Measurements from ENCODE around the gene POLR2J. TPM values are rescaled to one million over a fixed set of nuclear protein-coding genes. Genes with fewer than 3 reads are reported as not detected.

Gene POLR2J
- total RNA-seq = 41.2 and 41.4 TPM in 2 replicates

GRCh38 chr7:102478314-102479208, at the start of gene POLR2J:
POLR2J (minus strand) TSS chr7:102478922; CDS start chr7:102478860, 62 bp downstream.

GRCh38 chr7:102517550-102518147, 38.9 kb upstream of the POLR2J start, which contains the start of gene RASA4B:
RASA4B (minus strand) TSS chr7:102517777; CDS start chr7:102517710, 67 bp downstream.

GRCh38 chr7:102464577-102465280, 14.0 kb downstream of the POLR2J start, which contains the start of the genes ALKBH4 and LRWD1:
ALKBH4 (minus strand) TSS chr7:102464863; CDS start chr7:102464836, 27 bp downstream.
LRWD1 (plus strand) TSS chr7:102464984; CDS start chr7:102465081, 97 bp downstream.

GRCh38 chr7:102433219-102434038, 45.3 kb downstream of the POLR2J start, which contains the start of gene ORAI2:
ORAI2 (plus strand) TSS chr7:102433575; CDS start chr7:102438957, 5,382 bp downstream.

Other genes with a start within 250 kb of the POLR2J start
- gene SH2B2, start 192.1 kb downstream of the POLR2J start, total RNA-seq = 2.5 TPM in 2 replicates
- gene SPDYE6, start 122.5 kb downstream of the POLR2J start, total RNA-seq = not detected in 2 replicates
- gene PRKRIP1, start 82.6 kb downstream of the POLR2J start, total RNA-seq = 9.4 and 10.9 TPM in 2 replicates
- gene ORAI2, start 45.3 kb downstream of the POLR2J start, total RNA-seq = 37.3 and 38.8 TPM in 2 replicates
- 14.3 and 18.2 TPM in 2 replicates for gene ALKBH4, start 14.1 kb downstream of the POLR2J start, total RNA-seq
- 11.3 and 12.6 TPM in 2 replicates for gene LRWD1, start 13.9 kb downstream of the POLR2J start, total RNA-seq
- gene RASA4B, start 38.9 kb upstream of the POLR2J start, total RNA-seq = 0.50 and 0.59 TPM in 2 replicates
- 0.34 and 0.45 TPM in 2 replicates for gene UPK3BL2, start 64.8 kb upstream of the POLR2J start, total RNA-seq
- gene SPDYE2, start 72.3 kb upstream of the POLR2J start, total RNA-seq = not detected in 2 replicates
- gene POLR2J3, start 93.7 kb upstream of the POLR2J start, total RNA-seq = 7.4 and 14.3 TPM in 2 replicates
- 1.3 and 2.4 TPM in 2 replicates for gene RASA4, start 137.8 kb upstream of the POLR2J start, total RNA-seq
- gene UPK3BL1, start 163.9 kb upstream of the POLR2J start, total RNA-seq = 8.7 and 11.3 TPM in 2 replicates
- gene SPDYE2B, start 171.4 kb upstream of the POLR2J start, total RNA-seq = not detected in 2 replicates
- 0.17 and 0.30 TPM in 2 replicates for gene POLR2J2, start 192.7 kb upstream of the POLR2J start, total RNA-seq